Panc1 (cell line): ENCODE measurements around the gene LINC00237.

Source experiments
- POLR2AphosphoS5 ChIP-seq: IDR thresholded peaks from 2 replicates; pipeline ENCODE4 v1.6.1; 2012; ENCODE audit warnings: mild to moderate bottlenecking, low read depth, low read length, moderate library complexity
- SIN3A ChIP-seq: IDR thresholded peaks from 2 replicates; pipeline ENCODE4 v1.6.1; 2012; ENCODE audit warnings: low read depth, mild to moderate bottlenecking, low read length, moderate library complexity, borderline replicate concordance; ENCODE audit not compliant: insufficient read depth
- TCF7L2 ChIP-seq: IDR thresholded peaks from 2 replicates; pipeline ENCODE4 v1.6.1; 2011; ENCODE audit warnings: mild to moderate bottlenecking, low read depth, low read length, inconsistent platforms
- TF ChIP-seq, protein P1 (sequence below): fragments of 450-650 bp; IDR thresholded peaks from 2 replicates; pipeline ENCODE4 v1.5.1; 2017; ENCODE audit warnings: mild to moderate bottlenecking

DNA sequence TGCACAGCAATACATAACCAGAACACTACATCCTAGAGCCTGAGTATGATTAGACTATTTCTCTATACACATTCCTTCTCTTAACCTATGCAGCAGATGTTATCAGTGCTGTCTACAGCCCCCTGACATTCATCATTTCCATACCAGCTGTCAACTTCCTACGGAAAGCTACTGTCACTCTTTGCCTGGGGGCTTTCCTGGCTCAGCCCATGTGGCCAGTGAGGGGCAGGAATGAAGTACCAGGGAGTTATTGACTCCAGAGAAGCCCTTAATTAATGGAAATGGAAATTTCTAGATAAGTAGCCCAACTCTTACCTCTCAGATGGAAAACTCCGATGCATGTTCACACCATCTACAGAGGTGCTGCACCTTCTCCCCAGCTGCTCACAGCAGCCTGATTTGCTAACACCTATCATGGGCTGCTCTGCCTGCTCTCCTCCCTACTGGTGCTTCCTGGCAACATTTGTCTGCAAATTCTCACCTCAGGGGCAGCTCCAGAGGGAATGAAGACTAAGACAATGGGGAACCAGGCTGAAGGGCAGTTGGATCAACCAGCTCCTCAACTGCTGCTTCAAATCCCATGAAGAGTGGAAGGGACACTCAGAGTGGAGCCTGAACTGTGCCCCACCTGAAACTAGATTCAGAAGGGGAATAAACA, 59.6 kb downstream of the LINC00237 start:
- TF ChIP-seq, protein P1, sequence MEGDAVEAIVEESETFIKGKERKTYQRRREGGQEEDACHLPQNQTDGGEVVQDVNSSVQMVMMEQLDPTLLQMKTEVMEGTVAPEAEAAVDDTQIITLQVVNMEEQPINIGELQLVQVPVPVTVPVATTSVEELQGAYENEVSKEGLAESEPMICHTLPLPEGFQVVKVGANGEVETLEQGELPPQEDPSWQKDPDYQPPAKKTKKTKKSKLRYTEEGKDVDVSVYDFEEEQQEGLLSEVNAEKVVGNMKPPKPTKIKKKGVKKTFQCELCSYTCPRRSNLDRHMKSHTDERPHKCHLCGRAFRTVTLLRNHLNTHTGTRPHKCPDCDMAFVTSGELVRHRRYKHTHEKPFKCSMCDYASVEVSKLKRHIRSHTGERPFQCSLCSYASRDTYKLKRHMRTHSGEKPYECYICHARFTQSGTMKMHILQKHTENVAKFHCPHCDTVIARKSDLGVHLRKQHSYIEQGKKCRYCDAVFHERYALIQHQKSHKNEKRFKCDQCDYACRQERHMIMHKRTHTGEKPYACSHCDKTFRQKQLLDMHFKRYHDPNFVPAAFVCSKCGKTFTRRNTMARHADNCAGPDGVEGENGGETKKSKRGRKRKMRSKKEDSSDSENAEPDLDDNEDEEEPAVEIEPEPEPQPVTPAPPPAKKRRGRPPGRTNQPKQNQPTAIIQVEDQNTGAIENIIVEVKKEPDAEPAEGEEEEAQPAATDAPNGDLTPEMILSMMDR = no peak
- TF ChIP-seq SIN3A (no peak), POLR2AphosphoS5 (no peak), TCF7L2 (no peak)
